HG03520 (cell line): ENCODE data around the gene PRRC2A.
"Not testable (repeated sequence)": the region's sequence is repeated elsewhere in the genome, so short reads cannot be mapped to it uniquely, and the experiment has no call there.

Experiments
- ATAC-seq: cut with Tn5 transposase; IDR thresholded peaks from one replicate; pipeline ENCODE4 v1.9.1; 2021; ENCODE audit warnings: mild to moderate bottlenecking, moderate library complexity; ENCODE audit not compliant: unreplicated experiment

PRRC2A gene

DNA sequence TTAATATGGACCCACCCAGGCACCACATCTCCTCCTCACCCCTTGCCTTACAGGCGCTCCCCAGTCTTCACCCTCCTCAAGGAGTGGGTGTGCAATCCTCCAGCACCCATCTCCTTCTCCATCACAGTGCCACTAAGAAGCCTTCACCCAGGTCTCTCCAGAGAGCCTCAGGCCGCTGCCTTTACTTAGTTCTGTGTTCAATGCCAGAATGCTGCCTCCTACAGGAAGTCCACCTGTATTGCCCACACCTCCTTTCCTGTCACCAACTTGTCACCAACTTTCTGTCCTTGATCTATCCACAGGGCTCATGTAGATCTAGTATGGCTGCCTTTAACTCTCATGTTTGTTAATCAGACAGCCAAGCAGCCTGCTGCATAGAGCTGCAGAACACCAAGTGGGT is 35.0 kb upstream of the PRRC2A start:
- ATAC-seq: no peak

DNA sequence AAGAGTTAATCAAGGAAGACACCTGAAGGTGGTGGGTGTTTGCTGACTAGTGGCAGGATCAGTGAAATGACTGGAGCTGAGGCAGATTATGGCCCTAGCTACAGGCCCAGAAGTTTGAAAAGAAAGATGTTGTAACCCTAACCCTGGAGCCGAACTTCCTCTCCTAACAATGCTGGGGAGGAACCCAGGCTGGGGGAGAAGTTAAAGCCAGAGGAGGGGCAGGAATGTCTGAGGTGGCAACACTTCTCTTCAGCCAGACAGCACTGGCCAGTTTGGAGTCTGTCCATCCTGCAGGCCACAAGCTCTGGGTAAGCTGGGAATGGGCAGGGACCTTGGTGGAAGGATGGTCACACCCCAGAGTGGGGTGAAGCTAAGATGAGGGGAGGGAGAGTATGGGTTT is 34.5 kb upstream of the PRRC2A start, which contains the start of gene LST1:
Gene LST1, plus strand, starts transcription at position 270 of the 400 bp plus-strand sequence. CDS start 1,023 bp downstream, outside the sequence.
- no peak for ATAC-seq

GRCh38 chr6:31586599-31587281 is 33.8 kb upstream of the PRRC2A start:
- no peak for ATAC-seq

DNA sequence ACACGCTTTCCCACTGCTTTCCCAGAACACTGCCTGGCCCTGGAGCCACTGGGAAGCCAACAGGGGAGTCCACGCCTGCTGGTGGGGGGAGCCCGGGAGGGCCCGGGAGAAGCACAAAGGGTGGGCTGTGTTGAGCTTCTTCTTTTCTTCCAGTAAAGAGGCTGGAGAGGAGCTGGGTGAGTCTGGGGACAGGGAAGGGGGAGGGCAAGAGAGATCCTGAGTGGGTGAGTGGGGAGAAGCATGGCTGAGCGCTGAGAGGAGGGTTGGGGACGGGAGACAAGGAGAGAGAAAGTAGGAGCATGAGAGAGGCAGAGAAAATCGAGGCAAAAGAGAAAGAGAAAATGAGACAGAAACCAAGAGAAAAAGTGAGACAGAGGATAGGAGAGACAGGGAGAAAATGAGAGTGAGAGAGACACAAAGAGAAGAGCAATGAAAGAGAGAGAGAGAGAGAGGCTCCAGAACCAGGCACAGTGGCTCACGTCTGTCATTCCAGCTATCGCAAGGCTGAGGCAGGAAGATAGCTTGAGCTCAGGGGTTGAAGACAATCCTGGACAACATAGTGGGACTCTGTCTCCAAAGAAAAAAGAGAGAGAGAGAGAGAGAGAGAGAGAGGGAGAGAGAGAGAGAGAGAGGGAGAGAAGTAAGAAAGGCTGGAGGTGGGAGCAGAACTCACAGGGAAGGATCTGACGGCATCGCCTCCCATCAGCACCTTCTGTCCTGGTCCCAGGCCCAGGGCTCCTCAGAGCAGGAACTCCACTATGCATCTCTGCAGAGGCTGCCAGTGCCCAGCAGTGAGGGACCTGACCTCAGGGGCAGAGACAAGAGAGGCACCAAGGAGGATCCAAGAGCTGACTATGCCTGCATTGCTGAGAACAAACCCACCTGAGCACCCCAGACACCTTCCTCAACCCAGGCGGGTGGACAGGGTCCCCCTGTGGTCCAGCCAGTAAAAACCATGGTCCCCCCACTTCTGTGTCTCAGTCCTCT is 32.4 kb upstream of the PRRC2A start:
- ATAC-seq: no peak

DNA sequence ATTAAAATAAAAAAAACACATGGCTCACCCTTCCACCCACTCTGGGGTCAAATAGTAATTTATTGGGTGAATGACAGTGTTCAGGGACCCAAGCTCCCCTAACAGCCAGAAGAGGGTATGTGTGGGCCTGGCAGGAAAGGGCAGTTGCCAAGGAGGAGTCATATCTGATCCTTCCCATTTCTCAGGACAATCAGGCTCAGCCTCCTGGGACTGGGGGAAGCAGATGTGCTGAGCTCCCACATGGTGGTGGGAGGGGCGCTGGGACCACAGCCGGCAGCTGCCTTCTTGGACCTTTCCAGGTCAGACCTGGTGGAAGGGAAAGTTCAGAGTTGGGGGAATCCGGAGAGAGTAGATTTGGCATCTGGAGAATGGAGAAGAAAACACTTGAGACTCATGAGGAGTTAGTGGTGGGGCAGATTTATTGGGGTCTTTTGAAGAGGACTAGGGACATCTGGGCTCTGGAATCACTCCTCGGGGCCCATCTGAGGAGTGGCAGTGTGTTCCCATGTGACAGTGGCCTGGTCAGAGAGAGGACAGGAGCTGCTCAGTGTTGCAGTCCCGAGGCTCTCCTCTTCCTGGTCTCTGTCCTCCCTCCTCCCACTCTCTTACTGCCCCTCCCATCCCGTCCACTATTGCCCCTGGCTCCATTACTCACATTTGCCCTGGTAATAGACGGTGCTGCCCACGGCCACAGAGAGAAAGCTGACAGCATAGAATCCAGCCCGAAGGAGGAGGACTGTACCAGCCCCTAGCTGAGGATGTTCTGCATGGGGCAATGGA is 31.5 kb upstream of the PRRC2A start:
- no peak for ATAC-seq

DNA sequence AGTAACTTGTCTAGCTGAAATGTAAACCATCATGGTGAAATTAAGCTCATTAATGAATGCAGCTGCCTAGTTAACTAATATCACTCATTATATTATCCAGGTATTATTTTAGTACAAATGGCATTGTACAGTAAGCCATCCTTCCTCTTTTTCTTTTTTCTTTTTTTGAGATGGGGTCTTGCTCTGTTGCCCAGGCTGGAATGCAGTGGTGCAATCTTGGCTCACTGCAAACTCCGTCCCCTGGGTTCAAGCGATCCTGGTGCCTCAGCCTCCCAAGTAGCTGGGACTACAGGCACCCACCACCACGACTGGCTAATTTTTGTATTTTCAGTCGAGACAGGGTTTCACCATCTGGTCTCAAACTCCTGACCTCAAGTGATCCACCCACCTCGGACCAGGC is 29.8 kb upstream of the PRRC2A start:
- ATAC-seq: not testable (repeated sequence)

GRCh38 chr6:31592396-31592771 is 28.1 kb upstream of the PRRC2A start:
- ATAC-seq: no peak

DNA sequence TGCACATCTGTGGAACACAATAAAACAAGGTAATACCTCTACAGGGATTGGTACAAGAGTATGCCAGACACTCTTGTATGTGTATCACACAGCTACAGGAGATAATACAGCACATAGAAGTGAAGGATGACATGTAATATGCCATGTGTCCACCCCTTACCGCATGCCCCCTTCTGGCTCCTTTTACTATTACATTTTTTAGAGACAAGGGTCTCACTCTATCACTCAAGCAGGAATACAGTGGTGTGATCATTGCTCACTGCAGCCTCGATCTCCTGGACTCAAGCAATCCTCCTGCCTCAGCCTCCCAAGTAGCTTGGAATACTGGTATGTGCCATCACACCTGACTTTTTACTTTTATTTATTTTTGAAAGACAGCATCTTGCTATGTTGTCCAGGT is 23.5 kb upstream of the PRRC2A start:
- ATAC-seq: no peak

GRCh38 chr6:31607317-31607716 is 13.2 kb upstream of the PRRC2A start:
- ATAC-seq: no peak

- ATAC-seq: no peak
Measured at GRCh38 chr6:31609519-31610406, 10.8 kb upstream of the PRRC2A start.

DNA sequence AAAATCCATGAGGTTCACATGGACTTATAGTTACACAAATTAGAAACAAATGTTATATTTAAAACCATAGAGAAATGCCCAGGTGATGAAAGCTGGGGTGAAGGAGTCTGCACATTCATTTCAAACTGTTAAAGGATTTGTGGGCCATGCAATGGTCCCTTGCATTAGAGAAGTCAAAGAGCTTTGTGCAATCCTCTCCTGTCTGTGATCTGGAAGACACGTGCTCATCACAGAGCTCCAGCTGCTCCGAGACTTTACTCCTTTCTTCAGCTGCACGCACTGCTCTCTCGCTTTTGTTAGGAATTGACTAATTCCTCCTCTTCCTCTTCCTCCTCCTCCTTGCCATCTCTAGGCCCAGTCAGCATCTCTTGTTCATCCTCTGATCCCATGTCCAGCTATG is 9.5 kb upstream of the PRRC2A start:
- no peak for ATAC-seq

- no peak for ATAC-seq
Measured at GRCh38 chr6:31614075-31614619, 6.4 kb upstream of the PRRC2A start.

DNA sequence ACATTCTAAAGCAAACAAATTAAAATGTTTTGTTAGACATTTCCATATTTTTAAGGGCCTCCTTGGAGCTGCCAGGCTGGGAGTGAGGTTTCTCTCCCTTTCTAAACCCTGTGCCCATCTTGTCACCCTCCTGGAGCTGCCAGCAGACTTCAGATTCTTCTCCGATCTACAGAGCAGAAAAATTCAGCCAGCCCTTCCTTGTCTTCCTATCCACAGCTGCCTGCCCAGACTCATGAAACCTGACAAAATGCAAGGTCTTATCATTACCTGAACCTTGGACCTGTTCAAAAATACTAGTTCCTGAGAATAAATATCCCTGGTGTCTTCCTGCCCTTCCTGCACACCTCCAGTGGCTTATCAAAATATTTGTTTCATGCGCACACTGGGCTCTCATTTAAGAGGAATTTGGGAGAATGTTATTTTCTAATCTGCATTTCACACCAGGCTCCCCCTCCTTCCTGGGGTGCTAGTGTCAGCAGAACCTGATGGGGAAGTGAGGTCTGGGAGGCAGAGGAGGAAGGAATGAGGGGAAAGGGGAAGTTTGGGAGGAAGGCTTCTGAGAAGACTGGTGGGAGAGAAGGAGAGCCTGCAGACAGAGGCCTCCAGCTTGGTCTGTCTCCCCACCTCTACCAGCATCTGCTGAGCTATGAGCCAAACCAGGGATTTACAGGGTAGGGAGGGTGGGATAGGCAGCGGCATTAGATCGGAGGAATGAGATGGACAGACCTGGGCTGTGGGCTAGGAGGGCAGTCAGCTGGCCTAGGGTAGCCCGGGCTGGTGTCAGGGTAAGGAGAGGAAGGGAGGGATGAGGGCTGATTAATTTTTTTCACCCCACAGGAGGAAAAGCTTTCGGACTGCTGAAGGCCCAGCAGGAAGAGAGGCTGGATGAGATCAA is 5.6 kb upstream of the PRRC2A start, which contains the start of gene AIF1:
Gene AIF1, plus strand, starts transcription at position 551 of the 895 bp plus-strand sequence. Its CDS starts 96 bp downstream, at position 647.
- ATAC-seq: no peak

DNA sequence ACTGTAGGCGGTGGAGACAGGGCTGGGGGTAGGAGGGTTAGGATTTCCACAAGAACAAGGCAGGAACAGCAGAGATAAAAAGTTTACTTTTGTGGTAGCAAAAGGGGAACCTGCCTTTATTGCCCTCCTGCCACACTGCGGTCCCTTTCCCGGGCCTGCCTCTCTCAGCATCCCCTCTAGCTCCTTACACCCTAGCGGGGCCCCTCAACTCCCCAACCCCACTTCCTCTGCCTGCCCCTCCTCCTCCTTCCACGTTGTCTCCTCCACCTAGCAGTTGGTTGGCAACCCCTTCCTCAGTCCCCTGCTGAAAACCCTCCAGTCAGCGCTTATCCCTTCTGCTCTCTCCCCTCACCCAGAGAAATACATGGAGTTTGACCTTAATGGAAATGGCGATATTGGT is 4.8 kb upstream of the PRRC2A start:
- ATAC-seq: no peak

- no peak for ATAC-seq
Measured at GRCh38 chr6:31617010-31617409, 3.5 kb upstream of the PRRC2A start.

DNA sequence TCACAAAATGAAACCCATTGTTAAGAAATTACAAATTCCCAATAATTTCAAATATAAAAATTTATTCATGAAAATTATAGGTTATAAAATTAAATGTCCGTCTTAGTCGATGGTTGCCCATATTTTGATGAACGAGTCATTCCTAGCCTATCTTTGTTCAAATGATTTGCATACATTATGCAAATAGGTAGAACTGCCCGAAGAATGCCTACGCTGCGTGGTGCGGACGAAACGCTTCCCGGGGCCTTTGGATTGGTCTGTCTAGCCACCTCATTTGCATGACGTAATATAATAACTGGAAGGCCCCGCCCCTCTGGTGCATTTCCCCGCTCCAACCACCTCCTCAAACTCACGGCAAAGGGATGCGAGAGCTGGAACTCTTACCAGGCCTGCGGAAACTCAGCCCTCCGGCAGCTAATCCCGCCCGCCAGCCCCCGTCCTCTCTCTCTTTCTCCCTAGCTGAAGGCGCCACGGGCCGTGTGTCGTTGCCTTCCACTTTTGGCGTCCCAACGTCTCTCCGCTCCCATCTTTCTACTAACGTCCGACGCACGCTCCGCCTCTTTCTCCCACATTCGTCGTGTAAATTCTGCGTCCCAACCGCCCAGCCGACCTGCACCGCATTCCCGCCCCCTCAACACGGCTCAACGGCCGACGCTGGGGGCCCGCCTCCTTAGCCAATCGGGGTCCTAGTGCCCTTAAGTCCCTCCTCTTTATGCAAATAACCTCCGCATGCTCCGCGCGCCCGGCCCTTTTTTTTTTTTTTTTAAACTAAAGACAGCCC is 520 bp upstream of the PRRC2A start:
- ATAC-seq: peak; percentile 67

- no peak for ATAC-seq
Measured at GRCh38 chr6:31621320-31621939, 915 bp downstream of the PRRC2A start.

DNA sequence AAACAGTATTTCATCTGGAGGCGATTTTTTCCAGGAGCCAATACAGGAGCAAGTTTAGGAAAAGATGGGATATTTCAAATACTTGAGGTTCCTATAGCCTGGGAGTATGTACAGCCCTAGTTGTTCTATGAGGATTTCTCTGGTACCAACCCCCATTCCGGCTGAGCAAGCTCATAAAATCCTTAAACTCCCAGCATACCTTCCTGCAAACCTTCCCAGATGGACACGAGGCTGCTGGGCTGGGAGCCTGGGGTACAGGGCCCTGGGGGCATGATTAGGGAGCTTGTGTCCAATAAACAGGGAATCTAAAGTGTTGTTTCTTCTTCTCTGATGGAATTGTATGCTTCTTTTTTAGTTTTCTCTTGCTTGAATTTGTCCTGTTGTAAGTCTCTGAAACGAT is 1.5 kb downstream of the PRRC2A start:
- no peak for ATAC-seq
